Activated CD8-positive, alpha-beta T cell treated with anti-CD3 and anti-CD28 coated beads for 36 hours (primary cell): ENCODE measurements around the gene GPC6. TPM values are rescaled to one million over a fixed set of nuclear protein-coding genes. Genes with fewer than 3 reads are reported as not detected.

ENCODE experiments used
- ATAC-seq: fragments of 200-7000 bp; cut with Tn5 transposase; one replicate; pipeline ENCODE4 v1.10.0; 2021; ENCODE audit warnings: mild to moderate bottlenecking, moderate library complexity
- CTCF ChIA-PET: fragments of 350-600 bp; sonication (Branson Sonifier 250); formaldehyde crosslinking; loops from one replicate; lab custom pipeline; 2021; ENCODE audit warnings: antibody characterized with exemption; lab: Charles Lee
- POLR2A ChIA-PET: fragments of 350-600 bp; sonication (Branson Sonifier 250); formaldehyde crosslinking; loops from one replicate; lab custom pipeline; 2021; ENCODE audit warnings: antibody characterized with exemption; lab: Charles Lee
- DNase-seq: peaks from one replicate; pipeline ENCODE4 v3.0.0-alpha.2; 2020
- H3K27ac Mint-ChIP-seq: one replicate; pipeline ENCODE4 v1.8.0; 2021; ENCODE audit warnings: mild to moderate bottlenecking, mixed read lengths
- H3K27me3 Mint-ChIP-seq: one replicate; pipeline ENCODE4 v1.8.0; 2021; ENCODE audit warnings: mixed read lengths
- H3K36me3 Mint-ChIP-seq: one replicate; pipeline ENCODE4 v1.8.0; 2021; ENCODE audit warnings: low read depth, mixed read lengths
- H3K4me1 Mint-ChIP-seq: one replicate; pipeline ENCODE4 v1.8.0; 2021; ENCODE audit warnings: low read depth, mixed read lengths
- H3K4me3 Mint-ChIP-seq: one replicate; pipeline ENCODE4 v1.8.0; 2021; ENCODE audit warnings: mild to moderate bottlenecking, moderate library complexity, mixed read lengths
- H3K9me3 Mint-ChIP-seq: one replicate; pipeline ENCODE4 v1.8.0; 2021; ENCODE audit warnings: mixed read lengths
- intact Hi-C: fragments of 100-400 bp; cut with micrococcal nuclease; formaldehyde crosslinking; loops from one replicate; pipeline ENCODE4 v1.10.0; 2022
- total RNA-seq, 2 experiments: library from RNA; stranded (reverse); gene quantifications; one replicate each; pipeline ENCODE4 v1.2.3, GENCODE V29; 2021
- TF ChIP-seq, protein P1 (sequence below): fragments of 200-600 bp; IDR thresholded peaks from one replicate; pipeline ENCODE4 v1.8.0; 2022; ENCODE audit warnings: antibody characterized with exemption, mild to moderate bottlenecking

GPC6 gene
- total RNA-seq, 2 experiments from 2014 or later, result not detected

DNA sequence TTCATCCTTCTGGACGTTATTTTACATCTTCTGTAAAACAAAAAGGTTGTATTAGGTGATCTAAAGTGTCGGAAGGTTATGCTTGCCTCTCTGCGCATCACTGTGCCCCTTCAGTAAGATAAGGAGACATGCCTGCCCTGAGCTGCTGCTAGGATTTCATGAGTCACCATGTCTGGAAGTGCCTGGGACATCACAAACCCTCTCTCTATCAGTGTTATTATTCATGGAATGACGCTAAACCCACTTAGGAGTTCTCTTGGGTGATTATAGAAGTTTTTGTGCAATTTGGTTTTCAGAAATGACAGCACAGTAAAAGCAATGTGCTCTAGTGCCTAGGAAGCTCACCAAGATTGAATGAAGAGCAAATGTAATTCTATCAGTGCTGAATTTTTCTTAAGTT, 635.2 kb downstream of the GPC6 start:
- Mint-ChIP-seq H3K9me3 (no peaks in the 10 kb centered on the region), H3K4me3 (no peak overlapping the region), H3K36me3 (no peaks in the 10 kb centered on the region), H3K4me1 (no peaks in the 10 kb centered on the region), H3K27ac (no peak overlapping the region), H3K27me3 (no peaks in the 10 kb centered on the region)
- TF ChIP-seq, protein P1, sequence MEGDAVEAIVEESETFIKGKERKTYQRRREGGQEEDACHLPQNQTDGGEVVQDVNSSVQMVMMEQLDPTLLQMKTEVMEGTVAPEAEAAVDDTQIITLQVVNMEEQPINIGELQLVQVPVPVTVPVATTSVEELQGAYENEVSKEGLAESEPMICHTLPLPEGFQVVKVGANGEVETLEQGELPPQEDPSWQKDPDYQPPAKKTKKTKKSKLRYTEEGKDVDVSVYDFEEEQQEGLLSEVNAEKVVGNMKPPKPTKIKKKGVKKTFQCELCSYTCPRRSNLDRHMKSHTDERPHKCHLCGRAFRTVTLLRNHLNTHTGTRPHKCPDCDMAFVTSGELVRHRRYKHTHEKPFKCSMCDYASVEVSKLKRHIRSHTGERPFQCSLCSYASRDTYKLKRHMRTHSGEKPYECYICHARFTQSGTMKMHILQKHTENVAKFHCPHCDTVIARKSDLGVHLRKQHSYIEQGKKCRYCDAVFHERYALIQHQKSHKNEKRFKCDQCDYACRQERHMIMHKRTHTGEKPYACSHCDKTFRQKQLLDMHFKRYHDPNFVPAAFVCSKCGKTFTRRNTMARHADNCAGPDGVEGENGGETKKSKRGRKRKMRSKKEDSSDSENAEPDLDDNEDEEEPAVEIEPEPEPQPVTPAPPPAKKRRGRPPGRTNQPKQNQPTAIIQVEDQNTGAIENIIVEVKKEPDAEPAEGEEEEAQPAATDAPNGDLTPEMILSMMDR, result no peak
- intact Hi-C loops, result no loop called here
- DNase-seq, result no peak
- POLR2A ChIA-PET, result no interaction called here
- no peak for ATAC-seq
- CTCF ChIA-PET, result no interaction called here

DNA sequence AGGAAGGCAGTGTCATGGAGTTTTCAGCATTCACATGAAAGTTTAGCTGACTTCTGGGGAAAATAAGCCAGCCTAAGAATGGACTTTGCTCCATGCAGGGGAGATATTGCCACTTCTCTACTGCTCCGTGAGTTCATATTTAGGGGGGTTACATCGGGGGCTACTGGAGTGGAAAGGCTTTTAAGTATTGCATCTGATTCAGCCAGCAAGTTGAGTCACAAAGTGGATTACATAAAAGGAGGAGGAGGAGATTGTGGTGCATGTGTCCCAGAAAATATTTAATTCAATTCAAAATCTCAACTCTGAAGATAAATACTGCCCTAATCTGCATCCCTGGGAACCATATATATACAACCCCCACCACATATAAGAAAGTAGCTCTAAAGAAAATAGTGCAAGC, 635.7 kb downstream of the GPC6 start:
- no peak for ATAC-seq
- no peak for DNase-seq
- intact Hi-C loops, result no loop called here
- Mint-ChIP-seq H3K36me3 (no peaks in the 10 kb centered on the region), H3K4me1 (no peaks in the 10 kb centered on the region), H3K27me3 (no peaks in the 10 kb centered on the region), H3K27ac (no peak overlapping the region), H3K4me3 (no peak overlapping the region), H3K9me3 (no peaks in the 10 kb centered on the region)
- CTCF ChIA-PET, result no interaction called here
- TF ChIP-seq, protein P1, result no peak
- POLR2A ChIA-PET, result no interaction called here

DNA sequence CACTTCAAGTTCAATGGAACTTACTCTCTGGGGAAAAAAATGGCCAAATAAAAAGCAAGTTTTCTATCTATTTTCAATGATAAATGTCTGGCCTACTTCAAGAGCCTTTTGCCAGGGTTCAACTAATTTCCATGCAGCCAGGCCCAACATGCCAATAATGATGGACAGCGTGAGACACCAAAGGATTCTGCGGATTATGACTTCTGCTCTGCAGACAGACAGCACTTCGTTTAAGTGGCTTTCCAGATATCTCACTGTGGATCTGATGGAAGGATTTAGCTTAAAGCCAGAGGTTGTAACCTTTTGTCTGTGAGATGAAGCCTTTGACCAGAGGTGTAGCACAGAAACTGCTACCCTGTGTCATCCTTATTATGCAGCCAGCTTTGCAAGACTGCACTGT, 638.6 kb downstream of the GPC6 start:
- ChIA-PET POLR2A (no interaction called here), CTCF (no interaction called here)
- TF ChIP-seq, protein P1, result no peak
- H3K36me3 Mint-ChIP-seq, result no peaks in the 10 kb centered on the region
- DNase-seq, result no peak
- intact Hi-C loops, result no loop called here
- H3K9me3 Mint-ChIP-seq, result no peaks in the 10 kb centered on the region
- H3K4me1 Mint-ChIP-seq, result no peaks in the 10 kb centered on the region
- H3K27me3 Mint-ChIP-seq, result peaks cover 1% of the 10 kb centered on the region
- H3K4me3 Mint-ChIP-seq, result no peak overlapping the region
- H3K27ac Mint-ChIP-seq, result no peak overlapping the region
- no peak for ATAC-seq

DNA sequence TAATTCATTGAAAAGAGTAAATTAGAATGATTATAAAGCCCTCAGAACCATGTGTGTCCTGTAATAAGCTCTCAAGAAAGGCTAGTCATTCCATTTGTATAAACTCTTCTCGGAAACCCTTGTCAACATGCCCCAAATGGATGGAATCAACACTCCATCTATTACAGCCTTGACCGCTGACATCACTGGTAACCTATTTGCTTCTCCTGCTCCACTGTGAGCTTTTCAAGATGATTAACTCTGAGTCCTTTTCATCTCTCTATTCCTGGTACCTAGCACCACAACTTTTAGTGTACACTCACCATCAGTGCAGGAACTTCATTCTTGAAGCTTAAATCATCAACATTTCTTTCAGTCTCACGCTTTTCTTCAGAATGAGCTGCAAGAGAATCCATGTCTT, 640.9 kb downstream of the GPC6 start:
- POLR2A ChIA-PET, result no interaction called here
- intact Hi-C loops, result no loop called here
- no peaks in the 10 kb centered on the region for H3K4me1 Mint-ChIP-seq

DNA sequence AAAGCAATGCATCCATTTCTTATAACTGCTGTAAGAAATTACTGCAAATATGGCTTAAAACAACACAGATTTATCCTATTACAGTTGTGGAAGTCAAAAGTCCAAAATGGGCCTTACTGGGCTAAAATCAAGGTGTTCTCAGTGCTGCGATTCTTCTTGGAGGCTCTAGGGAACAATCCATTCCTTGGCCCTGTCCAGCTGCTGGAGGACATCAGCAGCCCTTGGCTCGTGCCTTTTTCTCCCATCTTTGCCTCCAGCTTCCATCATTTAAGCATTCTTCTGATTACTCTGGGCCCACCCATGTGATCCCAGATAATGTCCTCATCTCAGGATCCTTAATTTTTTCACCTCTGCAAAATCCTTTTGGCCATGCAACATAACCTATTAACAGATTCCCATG, 645.8 kb downstream of the GPC6 start:
- intact Hi-C loops, result no loop called here

More for the DNA sequence above, 640.9 kb downstream of the GPC6 start:
- peaks cover 2% of the 10 kb centered on the region for H3K27me3 Mint-ChIP-seq
- H3K27ac Mint-ChIP-seq, result no peak overlapping the region
- H3K36me3 Mint-ChIP-seq, result no peaks in the 10 kb centered on the region
- H3K4me3 Mint-ChIP-seq, result no peak overlapping the region
- ATAC-seq (no peak), DNase-seq (no peak)
- CTCF ChIA-PET, result no interaction called here
- TF ChIP-seq, protein P1, result no peak
- H3K9me3 Mint-ChIP-seq, result no peaks in the 10 kb centered on the region

More for the DNA sequence above, 645.8 kb downstream of the GPC6 start:
- CTCF ChIA-PET, result interaction anchor here (0.9 kb wide), 1 partner anchor 14 kb away, joined by 3 read pairs; no protein-coding TSS in a partner anchor
- H3K4me3 Mint-ChIP-seq, result no peak overlapping the region
- peaks cover 3% of the 10 kb centered on the region for H3K27me3 Mint-ChIP-seq
- H3K27ac Mint-ChIP-seq, result no peak overlapping the region
- ATAC-seq (no peak), DNase-seq (no peak)
- no peaks in the 10 kb centered on the region for H3K36me3 Mint-ChIP-seq
- H3K4me1 Mint-ChIP-seq, result no peaks in the 10 kb centered on the region
- TF ChIP-seq, protein P1, result no peak
- POLR2A ChIA-PET, result no interaction called here
- no peaks in the 10 kb centered on the region for H3K9me3 Mint-ChIP-seq
